ENCODE results near the gene SERPINH1. TPM values are rescaled to one million over a fixed set of nuclear protein-coding genes. Genes with fewer than 3 reads are reported as not detected.

The SERPINH1 gene
- total RNA-seq, 4 donors from 2014 or later: 102 to 167 (median 143) TPM

- Histone ChIP-seq H3K9me3 (no peaks in the 10 kb centered on the region), H3K27me3 (no peaks in the 10 kb centered on the region), H3K4me3 (replicated peaks in 1 of 3) (no peak overlapping the region), H3K36me3 (no peaks in the 10 kb centered on the region), H3K4me1 (peaks cover 0 to 3% of the 10 kb centered on the region in 2 donors), H3K27ac (no peak overlapping the region)
- intact Hi-C loops (cut with DNase I): no loop called here
- WGBS, 2 donors: 70% methylated on average over 13 of the region's 13 CpGs
- TF ChIP-seq POLR2A (IDR thresholded peaks at IDR 0.05) (no peak), CTCF (IDR thresholded peaks at IDR 0.05) (no peak)
- DNase-seq: no peak
Observed at GRCh38 chr11:75536786-75537641, 25.0 kb upstream of the SERPINH1 start.

- no peaks in the 10 kb centered on the region for H3K27me3 ChIP-seq
- H3K4me1 ChIP-seq: no peaks in the 10 kb centered on the region
- no peak overlapping the region for H3K4me3 ChIP-seq (replicated peaks in 1 of 3)
- H3K27ac ChIP-seq: no peak overlapping the region
- no peaks in the 10 kb centered on the region for H3K36me3 ChIP-seq
- intact Hi-C loops (cut with DNase I): no loop called here
- WGBS, 2 donors: 83 to 85% methylated on average over 5 of the region's 5 CpGs
- DNase-seq: no peak
- H3K9me3 ChIP-seq: no peaks in the 10 kb centered on the region
- no peak for TF ChIP-seq POLR2A (IDR thresholded peaks at IDR 0.05)
- no peak for TF ChIP-seq CTCF (IDR thresholded peaks at IDR 0.05)
Observed at GRCh38 chr11:75537740-75538139, 24.3 kb upstream of the SERPINH1 start.

GRCh38 chr11:75538150-75538942 lies 23.7 kb upstream of the SERPINH1 start:
- WGBS, 2 donors: 82 to 87% methylated on average over 11 of the region's 11 CpGs

GRCh38 chr11:75539459-75540334 lies 22.4 kb upstream of the SERPINH1 start:
- Histone ChIP-seq H3K36me3 (no peaks in the 10 kb centered on the region), H3K4me1 (no peaks in the 10 kb centered on the region), H3K27me3 (no peaks in the 10 kb centered on the region), H3K9me3 (no peaks in the 10 kb centered on the region), H3K4me3 (replicated peaks in 1 of 3) (no peak overlapping the region), H3K27ac (no peak overlapping the region)
- intact Hi-C loops (cut with DNase I): loop anchor here (10.0 kb wide), 1 partner anchor 225 kb away; the partner anchor contains the start of gene DGAT2
- WGBS, 2 donors: 69 to 76% methylated on average over 9 of the region's 9 CpGs
- DNase-seq: no peak
- TF ChIP-seq CTCF (IDR thresholded peaks at IDR 0.05) (no peak), POLR2A (IDR thresholded peaks at IDR 0.05) (no peak)

More at GRCh38 chr11:75538150-75538942, 23.7 kb upstream of the SERPINH1 start:
- no peak overlapping the region for H3K27ac ChIP-seq
- TF ChIP-seq CTCF (IDR thresholded peaks at IDR 0.05) (no peak), POLR2A (IDR thresholded peaks at IDR 0.05) (no peak)
- no peaks in the 10 kb centered on the region for H3K27me3 ChIP-seq
- no peak for DNase-seq
- no peaks in the 10 kb centered on the region for H3K36me3 ChIP-seq
- no peak overlapping the region for H3K4me3 ChIP-seq (replicated peaks in 1 of 3)
- H3K4me1 ChIP-seq: no peaks in the 10 kb centered on the region
- intact Hi-C loops (cut with DNase I): no loop called here
- H3K9me3 ChIP-seq: no peaks in the 10 kb centered on the region
